H9 (cell line): Measurements from ENCODE around the gene MPHOSPH10. TPM values are rescaled to one million over a fixed set of nuclear protein-coding genes. Genes with fewer than 3 reads are reported as not detected.

Experiments used
- DNase-seq: peaks from one replicate; pipeline ENCODE4 v3.0.0-alpha.2; 2017
- H2AFZ ChIP-seq: one replicate; pipeline ENCODE4 v1.6.1; 2013; ENCODE audit warnings: mild to moderate bottlenecking, low read length, control low read depth, moderate library complexity
- H2AK5ac ChIP-seq: 2 replicates; pipeline ENCODE4 v1.6.1; 2013; ENCODE audit warnings: low read length, control low read depth, mixed read lengths; ENCODE audit not compliant: insufficient read length
- H2BK120ac ChIP-seq: one replicate; pipeline ENCODE4 v1.6.1; 2013; ENCODE audit warnings: low read depth, mild to moderate bottlenecking, low read length, control low read depth, inconsistent platforms; ENCODE audit not compliant: poor library complexity, severe bottlenecking
- H2BK12ac ChIP-seq: 2 replicates; pipeline ENCODE4 v1.6.1; 2013; ENCODE audit warnings: low read length, control low read depth, mixed read lengths, low read depth; ENCODE audit not compliant: insufficient read length
- H2BK15ac ChIP-seq: 2 replicates; pipeline ENCODE4 v1.6.1; 2013; ENCODE audit warnings: low read depth, low read length, control low read depth
- H2BK20ac ChIP-seq: one replicate; pipeline ENCODE4 v1.6.1; 2013; ENCODE audit warnings: low read depth, mild to moderate bottlenecking, low read length, control low read depth, inconsistent platforms; ENCODE audit not compliant: poor library complexity, severe bottlenecking
- H2BK5ac ChIP-seq: 2 replicates; pipeline ENCODE4 v1.6.1; 2013; ENCODE audit warnings: low read length, control low read depth, mixed read lengths; ENCODE audit not compliant: insufficient read length
- H3K14ac ChIP-seq: 2 replicates; pipeline ENCODE4 v1.6.1; 2013; ENCODE audit warnings: low read length, control low read depth; ENCODE audit not compliant: insufficient read depth
- H3K18ac ChIP-seq: 2 replicates; pipeline ENCODE4 v1.6.1; 2013; ENCODE audit warnings: low read depth, mild to moderate bottlenecking, mixed read lengths, low read length, control low read depth; ENCODE audit not compliant: insufficient read length
- H3K23ac ChIP-seq: 2 replicates; pipeline ENCODE4 v1.6.1; 2013; ENCODE audit warnings: low read length, control low read depth, mixed read lengths, low read depth; ENCODE audit not compliant: insufficient read length
- H3K23me2 ChIP-seq: 2 replicates; pipeline ENCODE4 v1.6.1; 2013; ENCODE audit warnings: low read depth, mild to moderate bottlenecking, mixed read lengths, low read length, control low read depth; ENCODE audit not compliant: insufficient read length, poor library complexity, severe bottlenecking
- H3K27ac ChIP-seq: 2 replicates; pipeline ENCODE4 v1.5.1; 2013; ENCODE audit warnings: low read length, control low read depth, mixed read lengths, low read depth; ENCODE audit not compliant: insufficient read length
- H3K27me3 ChIP-seq: 2 replicates; pipeline ENCODE4 v1.6.1; 2013; ENCODE audit warnings: low read length, control low read depth, inconsistent platforms; ENCODE audit not compliant: insufficient read depth
- H3K4ac ChIP-seq: 2 replicates; pipeline ENCODE4 v1.6.1; 2013; ENCODE audit warnings: low read depth, mild to moderate bottlenecking, control low read depth, inconsistent platforms, low read length, moderate library complexity
- H3K4me1 ChIP-seq: 2 replicates; pipeline ENCODE4 v1.6.1; 2013; ENCODE audit warnings: low read length, control low read depth, inconsistent platforms; ENCODE audit not compliant: insufficient read depth
- H3K4me2 ChIP-seq: 2 replicates; pipeline ENCODE4 v1.6.1; 2013; ENCODE audit warnings: low read length, control low read depth, mixed read lengths; ENCODE audit not compliant: insufficient read length, insufficient read depth
- H3K56ac ChIP-seq: 2 replicates; pipeline ENCODE4 v1.6.1; 2013; ENCODE audit warnings: low read depth, mild to moderate bottlenecking, mixed read lengths, low read length, control low read depth; ENCODE audit not compliant: insufficient read length
- H3K79me1 ChIP-seq: 2 replicates; pipeline ENCODE4 v1.6.1; 2013; ENCODE audit warnings: low read depth, mild to moderate bottlenecking, moderate library complexity, low read length, control low read depth, inconsistent platforms; ENCODE audit not compliant: insufficient read depth, poor library complexity, severe bottlenecking
- H3K79me2 ChIP-seq: 2 replicates; pipeline ENCODE4 v1.6.1; 2013; ENCODE audit warnings: low read length, control low read depth, inconsistent platforms; ENCODE audit not compliant: insufficient read depth
- H3K9ac ChIP-seq: 2 replicates; pipeline ENCODE4 v1.6.1; 2013; ENCODE audit warnings: low read length, control low read depth, mixed read lengths; ENCODE audit not compliant: insufficient read length; ENCODE audit errors: extremely low read depth
- H3K9me3 ChIP-seq: one replicate; pipeline ENCODE4 v1.6.1; 2013; ENCODE audit warnings: low read depth, low read length, inconsistent platforms; ENCODE audit not compliant: control insufficient read depth
- H3T11ph ChIP-seq: one replicate; pipeline ENCODE4 v1.6.1; 2013; ENCODE audit warnings: mild to moderate bottlenecking, low read length, control low read depth, inconsistent platforms
- H4K20me1 ChIP-seq: one replicate; pipeline ENCODE4 v1.6.1; 2013; ENCODE audit not compliant: control insufficient read depth, insufficient read length, insufficient read depth
- H4K5ac ChIP-seq: 2 replicates; pipeline ENCODE4 v1.6.1; 2013; ENCODE audit warnings: low read depth, mild to moderate bottlenecking, mixed read lengths, low read length, control low read depth; ENCODE audit not compliant: insufficient read length
- H4K8ac ChIP-seq: replicated peaks from 2 replicates; pipeline ENCODE4 v1.6.1; 2013; ENCODE audit warnings: low read length, control low read depth, mixed read lengths, low read depth; ENCODE audit not compliant: insufficient read length
- H4K91ac ChIP-seq: 2 replicates; pipeline ENCODE4 v1.6.1; 2013; ENCODE audit warnings: low read depth, mild to moderate bottlenecking, moderate library complexity, mixed read lengths, low read length, control low read depth; ENCODE audit not compliant: insufficient read length
- H3K27ac Mint-ChIP-seq, 3 experiments: 2 replicates in 2 of 3; 3 replicates in 1 of 3; pipeline ENCODE4 v1.8.0; 2020 to 2021; ENCODE audit warnings: mixed read lengths in 3 of 3, mild to moderate bottlenecking in 1 of 3, moderate library complexity in 1 of 3
- H3K27me3 Mint-ChIP-seq: 2 replicates; pipeline ENCODE4 v1.8.0; 2021; ENCODE audit warnings: low read depth, mild to moderate bottlenecking, moderate library complexity, mixed read lengths
- H3K36me3 Mint-ChIP-seq, 3 experiments: 2 replicates in 2 of 3; 3 replicates in 1 of 3; pipeline ENCODE4 v1.8.0; 2020 to 2021; ENCODE audit warnings: low read depth in 3 of 3, mixed read lengths in 3 of 3; ENCODE audit not compliant: insufficient read depth in 1 of 3
- H3K4me1 Mint-ChIP-seq, 2 experiments: 2 replicates each; pipeline ENCODE4 v1.8.0; 2020; ENCODE audit warnings: mixed read lengths in 2 of 2
- H3K4me3 Mint-ChIP-seq, 2 experiments: 2 replicates in 1 of 2; 3 replicates in 1 of 2; pipeline ENCODE4 v1.8.0; 2020 to 2021; ENCODE audit warnings: mild to moderate bottlenecking in 2 of 2, mixed read lengths in 2 of 2, moderate library complexity in 1 of 2
- H3K9me3 Mint-ChIP-seq, 2 experiments: 2 replicates in 1 of 2; 3 replicates in 1 of 2; pipeline ENCODE4 v1.8.0; 2020; ENCODE audit warnings: mild to moderate bottlenecking in 2 of 2, mixed read lengths in 2 of 2, moderate library complexity in 1 of 2
- CTCF ChIP-seq: fragments of 200-600 bp; sonication (generic); conservative IDR thresholded peaks from 3 replicates; pipeline ENCODE4 v1.8.0; 2021; ENCODE audit warnings: antibody characterized with exemption, mild to moderate bottlenecking
- WGBS: extraction: QIAGEN DNeasy Blood & Tissue Kit; methylation state at CpG from one replicate; pipeline ENCODE4 v1.1.7; 2013; ENCODE audit warnings: missing lambda C conversion rate, low lambda C conversion rate, mixed read lengths; ENCODE audit not compliant: insufficient read length; ENCODE audit errors: extremely low coverage; 5-methylcytosine and 5-hydroxymethylcytosine counted together
- total RNA-seq: library from RNA; stranded (reverse); gene quantifications from 2 replicates; pipeline ENCODE4 v1.2.1, GENCODE V29; 2021

Gene MPHOSPH10
- total RNA-seq, 1 experiment from 2014 or later: 42.1 TPM

GRCh38 chr2:71126957-71127356 lies 3.5 kb upstream of the MPHOSPH10 start:
- Histone ChIP-seq H4K8ac (no peak overlapping the region), H3K18ac (no peak overlapping the region), H3K27me3 (no peaks in the 10 kb centered on the region), H2BK5ac (no peak overlapping the region), H3K9me3 (no peaks in the 10 kb centered on the region), H3K79me1 (no peaks in the 10 kb centered on the region), H4K20me1 (no peaks in the 10 kb centered on the region), H4K91ac (no peak overlapping the region), H3K4ac (no peak overlapping the region), H3K23me2 (peaks cover 4% of the 10 kb centered on the region), H2BK120ac (no peak overlapping the region), H2AK5ac (no peak overlapping the region), H3K14ac (no peak overlapping the region), H3K56ac (no peak overlapping the region), H3K4me2 (no peak overlapping the region), H2BK20ac (no peak overlapping the region), H3K23ac (no peak overlapping the region), H3K27ac (no peak overlapping the region), H2BK12ac (no peak overlapping the region), H3K9ac (no peak overlapping the region), H3K79me2 (peaks cover 8% of the 10 kb centered on the region; the same call in 1 of the 2 replicates), H3T11ph (no peak overlapping the region), H4K5ac (no peak overlapping the region), H2AFZ (no peak overlapping the region), H2BK15ac (no peak overlapping the region), H3K4me1 (no peaks in the 10 kb centered on the region)
- H3K36me3 Mint-ChIP-seq: peaks cover 14 to 20% (median 14%) of the 10 kb centered on the region in 3 experiments; a peak in 5 of 7 replicates
- DNase-seq: no peak
- TF ChIP-seq CTCF: no peak
- no peak overlapping the region for H3K27ac Mint-ChIP-seq
- no peaks in the 10 kb centered on the region; the same call in 1 of the 2 replicates for H3K27me3 Mint-ChIP-seq
- WGBS: no CpG with 5 or more reads among the region's 3 CpGs
- H3K4me3 Mint-ChIP-seq: no peak overlapping the region
- peaks cover 7 to 8% of the 10 kb centered on the region in 2 experiments for H3K4me1 Mint-ChIP-seq
- H3K9me3 Mint-ChIP-seq: no peaks in the 10 kb centered on the region
